Activated naive CD8-positive, alpha-beta T cell (primary cell): ENCODE measurements around the gene OXTR.

ENCODE experiments used
- H3K27ac Mint-ChIP-seq: one replicate; pipeline ENCODE4 v1.8.0; 2021; ENCODE audit warnings: mixed read lengths
- H3K27me3 Mint-ChIP-seq: one replicate; pipeline ENCODE4 v1.8.0; 2021; ENCODE audit warnings: mixed read lengths
- H3K36me3 Mint-ChIP-seq: one replicate; pipeline ENCODE4 v1.8.0; 2021; ENCODE audit warnings: mixed read lengths
- H3K4me1 Mint-ChIP-seq: one replicate; pipeline ENCODE4 v1.8.0; 2021; ENCODE audit warnings: low read depth, mixed read lengths
- H3K4me3 Mint-ChIP-seq: one replicate; pipeline ENCODE4 v1.8.0; 2021; ENCODE audit warnings: mild to moderate bottlenecking, mixed read lengths
- H3K9me3 Mint-ChIP-seq: one replicate; pipeline ENCODE4 v1.8.0; 2021; ENCODE audit warnings: low read depth, mixed read lengths

Gene OXTR

GRCh38 chr3:8739757-8740504 lies 29.5 kb downstream of the OXTR start:
- Mint-ChIP-seq H3K9me3 (no peaks in the 10 kb centered on the region), H3K27ac (no peak overlapping the region), H3K4me1 (no peaks in the 10 kb centered on the region), H3K36me3 (no peaks in the 10 kb centered on the region), H3K4me3 (no peak overlapping the region), H3K27me3 (peaks cover 2% of the 10 kb centered on the region)

- Mint-ChIP-seq H3K4me3 (no peak overlapping the region), H3K27ac (no peak overlapping the region), H3K36me3 (no peaks in the 10 kb centered on the region), H3K9me3 (no peaks in the 10 kb centered on the region), H3K27me3 (peaks cover 3% of the 10 kb centered on the region), H3K4me1 (no peaks in the 10 kb centered on the region)
Observed at GRCh38 chr3:8738639-8739038, 30.8 kb downstream of the OXTR start.

- H3K36me3 Mint-ChIP-seq, result no peaks in the 10 kb centered on the region
Observed at GRCh38 chr3:8737823-8738222, 31.6 kb downstream of the OXTR start.

GRCh38 chr3:8737301-8737700 lies 32.1 kb downstream of the OXTR start:
- H3K27me3 Mint-ChIP-seq, result peaks cover 4% of the 10 kb centered on the region
- no peaks in the 10 kb centered on the region for H3K36me3 Mint-ChIP-seq
- no peaks in the 10 kb centered on the region for H3K4me1 Mint-ChIP-seq
- no peak overlapping the region for H3K27ac Mint-ChIP-seq
- H3K4me3 Mint-ChIP-seq, result no peak overlapping the region
- H3K9me3 Mint-ChIP-seq, result no peaks in the 10 kb centered on the region

More at GRCh38 chr3:8737823-8738222, 31.6 kb downstream of the OXTR start:
- no peak overlapping the region for H3K27ac Mint-ChIP-seq
- no peak overlapping the region for H3K4me3 Mint-ChIP-seq
- H3K27me3 Mint-ChIP-seq, result peaks cover 4% of the 10 kb centered on the region
- no peaks in the 10 kb centered on the region for H3K4me1 Mint-ChIP-seq
- no peaks in the 10 kb centered on the region for H3K9me3 Mint-ChIP-seq

- peaks cover 4% of the 10 kb centered on the region for H3K27me3 Mint-ChIP-seq
- no peaks in the 10 kb centered on the region for H3K9me3 Mint-ChIP-seq
- H3K4me1 Mint-ChIP-seq, result no peaks in the 10 kb centered on the region
- H3K27ac Mint-ChIP-seq, result no peak overlapping the region
- no peaks in the 10 kb centered on the region for H3K36me3 Mint-ChIP-seq
- H3K4me3 Mint-ChIP-seq, result no peak overlapping the region
Observed at GRCh38 chr3:8736436-8736835, 33.0 kb downstream of the OXTR start.

- H3K27ac Mint-ChIP-seq, result no peak overlapping the region
- H3K4me1 Mint-ChIP-seq, result no peaks in the 10 kb centered on the region
- no peaks in the 10 kb centered on the region for H3K9me3 Mint-ChIP-seq
- peaks cover 4% of the 10 kb centered on the region for H3K27me3 Mint-ChIP-seq
- H3K4me3 Mint-ChIP-seq, result no peak overlapping the region
- no peaks in the 10 kb centered on the region for H3K36me3 Mint-ChIP-seq
Observed at GRCh38 chr3:8734908-8735307, 34.5 kb downstream of the OXTR start.

GRCh38 chr3:8734137-8734878 lies 35.1 kb downstream of the OXTR start:
- peaks cover 4% of the 10 kb centered on the region for H3K27me3 Mint-ChIP-seq
- no peak overlapping the region for H3K4me3 Mint-ChIP-seq
- no peaks in the 10 kb centered on the region for H3K36me3 Mint-ChIP-seq
- H3K4me1 Mint-ChIP-seq, result no peaks in the 10 kb centered on the region
- no peaks in the 10 kb centered on the region for H3K9me3 Mint-ChIP-seq
- no peak overlapping the region for H3K27ac Mint-ChIP-seq

GRCh38 chr3:8733332-8734094 lies 35.9 kb downstream of the OXTR start, which contains the start of gene CAV3:
Gene CAV3 (plus strand): TSS chr3:8733802. CDS start chr3:8733877, 75 bp downstream.
- H3K4me3 Mint-ChIP-seq, result no peak within 1 kb of the TSS
- no peaks in the 10 kb centered on the region for H3K9me3 Mint-ChIP-seq
- H3K36me3 Mint-ChIP-seq, result no peaks in the 10 kb centered on the region
- H3K4me1 Mint-ChIP-seq, result no peaks in the 10 kb centered on the region
- peaks cover 4% of the 10 kb centered on the region for H3K27me3 Mint-ChIP-seq
- no peak within 1 kb of the TSS for H3K27ac Mint-ChIP-seq

- H3K27me3 Mint-ChIP-seq, result peaks cover 4% of the 10 kb centered on the region
- H3K27ac Mint-ChIP-seq, result no peak overlapping the region
- no peaks in the 10 kb centered on the region for H3K9me3 Mint-ChIP-seq
- no peaks in the 10 kb centered on the region for H3K4me1 Mint-ChIP-seq
- no peaks in the 10 kb centered on the region for H3K36me3 Mint-ChIP-seq
- no peak overlapping the region for H3K4me3 Mint-ChIP-seq
Observed at GRCh38 chr3:8732413-8732812, 37.0 kb downstream of the OXTR start.

- no peak overlapping the region for H3K4me3 Mint-ChIP-seq
- H3K27me3 Mint-ChIP-seq, result peaks cover 5% of the 10 kb centered on the region
- H3K9me3 Mint-ChIP-seq, result no peaks in the 10 kb centered on the region
- H3K4me1 Mint-ChIP-seq, result no peaks in the 10 kb centered on the region
- H3K27ac Mint-ChIP-seq, result no peak overlapping the region
- peaks cover 2% of the 10 kb centered on the region for H3K36me3 Mint-ChIP-seq
Observed at GRCh38 chr3:8730656-8731055, 38.8 kb downstream of the OXTR start.

- Mint-ChIP-seq H3K27ac (no peak overlapping the region), H3K4me3 (no peak overlapping the region), H3K9me3 (no peaks in the 10 kb centered on the region), H3K4me1 (no peaks in the 10 kb centered on the region), H3K27me3 (peaks cover 5% of the 10 kb centered on the region), H3K36me3 (peaks cover 2% of the 10 kb centered on the region)
Observed at GRCh38 chr3:8729479-8729878, 39.9 kb downstream of the OXTR start.

- no peaks in the 10 kb centered on the region for H3K9me3 Mint-ChIP-seq
- H3K27ac Mint-ChIP-seq, result no peak overlapping the region
- no peak overlapping the region for H3K4me3 Mint-ChIP-seq
- no peaks in the 10 kb centered on the region for H3K4me1 Mint-ChIP-seq
- H3K27me3 Mint-ChIP-seq, result peaks cover 3% of the 10 kb centered on the region
- H3K36me3 Mint-ChIP-seq, result peaks cover 2% of the 10 kb centered on the region
Observed at GRCh38 chr3:8727605-8728512, 41.6 kb downstream of the OXTR start.

GRCh38 chr3:8724108-8724752 lies 45.2 kb downstream of the OXTR start:
- Mint-ChIP-seq H3K4me1 (no peaks in the 10 kb centered on the region), H3K36me3 (peaks cover 2% of the 10 kb centered on the region), H3K9me3 (peaks cover 3% of the 10 kb centered on the region), H3K27ac (no peak overlapping the region), H3K27me3 (peaks cover 3% of the 10 kb centered on the region), H3K4me3 (no peak overlapping the region)

GRCh38 chr3:8723612-8724011 lies 45.8 kb downstream of the OXTR start:
- Mint-ChIP-seq H3K4me3 (no peak overlapping the region), H3K9me3 (peaks cover 3% of the 10 kb centered on the region), H3K4me1 (no peaks in the 10 kb centered on the region), H3K27me3 (peaks cover 3% of the 10 kb centered on the region), H3K27ac (no peak overlapping the region), H3K36me3 (peaks cover 2% of the 10 kb centered on the region)
